ENCODE results near the gene ANKHD1. TPM values are rescaled to one million over a fixed set of nuclear protein-coding genes. Genes with fewer than 3 reads are reported as not detected.

ANKHD1 gene
- total and polyA plus RNA-seq, 9 of the 15 experiments (the other 6 are each of a cell fraction or from before 2014, with no cell fraction given): 38.9 to 138 (median 78.7) TPM

GRCh38 chr5:140564196-140565023, 162.8 kb downstream of the ANKHD1 start, which contains the start of the genes APBB3 and SLC35A4 (continued):
- TF ChIP-seq BCLAF1 (IDR thresholded peaks at IDR 0.05; ENCODE audit: borderline replicate concordance in 1 of 2, control insufficient read depth in 1 of 2, low read depth in 2 of 2, low read length in 1 of 2): peak in 1 of 2 experiments; percentile 78; a peak in 1 of 4 replicates
- no peak for TF ChIP-seq FOXJ3 (CRISPR knock-in tag; IDR thresholded peaks at IDR 0.05)
- peak; percentile 33; the same call in 1 of the 2 replicates for TF ChIP-seq NCOR1 (IDR thresholded peaks at IDR 0.05)
- TF ChIP-seq CBX8 (IDR thresholded peaks at IDR 0.05; ENCODE audit: borderline replicate concordance, extremely low read depth, low read depth, low read length, poor library complexity, severe bottlenecking): no peak
- no peak for TF ChIP-seq BACH1 (tag; IDR thresholded peaks at IDR 0.05)
- TF ChIP-seq, protein P1, sequence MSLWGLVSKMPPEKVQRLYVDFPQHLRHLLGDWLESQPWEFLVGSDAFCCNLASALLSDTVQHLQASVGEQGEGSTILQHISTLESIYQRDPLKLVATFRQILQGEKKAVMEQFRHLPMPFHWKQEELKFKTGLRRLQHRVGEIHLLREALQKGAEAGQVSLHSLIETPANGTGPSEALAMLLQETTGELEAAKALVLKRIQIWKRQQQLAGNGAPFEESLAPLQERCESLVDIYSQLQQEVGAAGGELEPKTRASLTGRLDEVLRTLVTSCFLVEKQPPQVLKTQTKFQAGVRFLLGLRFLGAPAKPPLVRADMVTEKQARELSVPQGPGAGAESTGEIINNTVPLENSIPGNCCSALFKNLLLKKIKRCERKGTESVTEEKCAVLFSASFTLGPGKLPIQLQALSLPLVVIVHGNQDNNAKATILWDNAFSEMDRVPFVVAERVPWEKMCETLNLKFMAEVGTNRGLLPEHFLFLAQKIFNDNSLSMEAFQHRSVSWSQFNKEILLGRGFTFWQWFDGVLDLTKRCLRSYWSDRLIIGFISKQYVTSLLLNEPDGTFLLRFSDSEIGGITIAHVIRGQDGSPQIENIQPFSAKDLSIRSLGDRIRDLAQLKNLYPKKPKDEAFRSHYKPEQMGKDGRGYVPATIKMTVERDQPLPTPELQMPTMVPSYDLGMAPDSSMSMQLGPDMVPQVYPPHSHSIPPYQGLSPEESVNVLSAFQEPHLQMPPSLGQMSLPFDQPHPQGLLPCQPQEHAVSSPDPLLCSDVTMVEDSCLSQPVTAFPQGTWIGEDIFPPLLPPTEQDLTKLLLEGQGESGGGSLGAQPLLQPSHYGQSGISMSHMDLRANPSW (CRISPR knock-in tag; IDR thresholded peaks at IDR 0.05): no peak
- TF ChIP-seq, protein P2, sequence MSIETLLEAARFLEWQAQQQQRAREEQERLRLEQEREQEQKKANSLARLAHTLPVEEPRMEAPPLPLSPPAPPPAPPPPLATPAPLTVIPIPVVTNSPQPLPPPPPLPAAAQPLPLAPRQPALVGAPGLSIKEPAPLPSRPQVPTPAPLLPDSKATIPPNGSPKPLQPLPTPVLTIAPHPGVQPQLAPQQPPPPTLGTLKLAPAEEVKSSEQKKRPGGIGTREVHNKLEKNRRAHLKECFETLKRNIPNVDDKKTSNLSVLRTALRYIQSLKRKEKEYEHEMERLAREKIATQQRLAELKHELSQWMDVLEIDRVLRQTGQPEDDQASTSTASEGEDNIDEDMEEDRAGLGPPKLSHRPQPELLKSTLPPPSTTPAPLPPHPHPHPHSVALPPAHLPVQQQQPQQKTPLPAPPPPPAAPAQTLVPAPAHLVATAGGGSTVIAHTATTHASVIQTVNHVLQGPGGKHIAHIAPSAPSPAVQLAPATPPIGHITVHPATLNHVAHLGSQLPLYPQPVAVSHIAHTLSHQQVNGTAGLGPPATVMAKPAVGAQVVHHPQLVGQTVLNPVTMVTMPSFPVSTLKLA (conservative IDR thresholded peaks at IDR 0.05): peak; percentile 96 to 98
- TF ChIP-seq KDM2B (CRISPR knock-in tag; IDR thresholded peaks at IDR 0.05): no peak
- peak; percentile 18 for TF ChIP-seq RBBP5 (IDR thresholded peaks at IDR 0.05; ENCODE audit: borderline replicate concordance, insufficient read depth, low read length, poor library complexity, severe bottlenecking)
- TF ChIP-seq, protein P3, sequence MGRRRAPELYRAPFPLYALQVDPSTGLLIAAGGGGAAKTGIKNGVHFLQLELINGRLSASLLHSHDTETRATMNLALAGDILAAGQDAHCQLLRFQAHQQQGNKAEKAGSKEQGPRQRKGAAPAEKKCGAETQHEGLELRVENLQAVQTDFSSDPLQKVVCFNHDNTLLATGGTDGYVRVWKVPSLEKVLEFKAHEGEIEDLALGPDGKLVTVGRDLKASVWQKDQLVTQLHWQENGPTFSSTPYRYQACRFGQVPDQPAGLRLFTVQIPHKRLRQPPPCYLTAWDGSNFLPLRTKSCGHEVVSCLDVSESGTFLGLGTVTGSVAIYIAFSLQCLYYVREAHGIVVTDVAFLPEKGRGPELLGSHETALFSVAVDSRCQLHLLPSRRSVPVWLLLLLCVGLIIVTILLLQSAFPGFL (CRISPR knock-in tag; IDR thresholded peaks at IDR 0.05): no peak
- TF ChIP-seq PURB (CRISPR knock-in tag; IDR thresholded peaks at IDR 0.05; ENCODE audit: low read depth): no peak
- TF ChIP-seq GATAD2A (IDR thresholded peaks at IDR 0.05): peak; percentile 97
- no peak for TF ChIP-seq CBX2 (IDR thresholded peaks at IDR 0.05; ENCODE audit: insufficient read depth, low read length, poor library complexity, severe bottlenecking)
- TF ChIP-seq, protein P4, sequence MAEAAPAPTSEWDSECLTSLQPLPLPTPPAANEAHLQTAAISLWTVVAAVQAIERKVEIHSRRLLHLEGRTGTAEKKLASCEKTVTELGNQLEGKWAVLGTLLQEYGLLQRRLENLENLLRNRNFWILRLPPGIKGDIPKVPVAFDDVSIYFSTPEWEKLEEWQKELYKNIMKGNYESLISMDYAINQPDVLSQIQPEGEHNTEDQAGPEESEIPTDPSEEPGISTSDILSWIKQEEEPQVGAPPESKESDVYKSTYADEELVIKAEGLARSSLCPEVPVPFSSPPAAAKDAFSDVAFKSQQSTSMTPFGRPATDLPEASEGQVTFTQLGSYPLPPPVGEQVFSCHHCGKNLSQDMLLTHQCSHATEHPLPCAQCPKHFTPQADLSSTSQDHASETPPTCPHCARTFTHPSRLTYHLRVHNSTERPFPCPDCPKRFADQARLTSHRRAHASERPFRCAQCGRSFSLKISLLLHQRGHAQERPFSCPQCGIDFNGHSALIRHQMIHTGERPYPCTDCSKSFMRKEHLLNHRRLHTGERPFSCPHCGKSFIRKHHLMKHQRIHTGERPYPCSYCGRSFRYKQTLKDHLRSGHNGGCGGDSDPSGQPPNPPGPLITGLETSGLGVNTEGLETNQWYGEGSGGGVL (CRISPR knock-in tag; IDR thresholded peaks at IDR 0.05): no peak
